Thymus (tissue), 11 donors: ENCODE measurements around the gene ADAT3. TPM values are rescaled to one million over a fixed set of nuclear protein-coding genes. Genes with fewer than 3 reads are reported as not detected.

ENCODE experiments used
- DNase-seq, 9 donors: peaks; one replicate each; pipeline ENCODE4 v3.0.0-alpha.2; 2013; ENCODE audit warnings: low spot score in 9 of 9, low read depth in 6 of 9, missing footprints in 1 of 9
- H3K27ac ChIP-seq, 2 donors: one replicate each; pipeline ENCODE4 v1.5.1; 2013; ENCODE audit warnings: control low read depth in 1 of 2, low read depth in 1 of 2, low read length in 1 of 2, mild to moderate bottlenecking in 1 of 2, moderate library complexity in 1 of 2
- H3K27me3 ChIP-seq, 2 donors: one replicate each; pipeline ENCODE4 v1.5.1; 2013; ENCODE audit warnings: low read length in 1 of 2; ENCODE audit not compliant: control insufficient read depth in 2 of 2, insufficient read depth in 1 of 2
- H3K36me3 ChIP-seq, 2 donors: one replicate each; pipeline ENCODE4 v1.5.1; 2013; ENCODE audit warnings: low read length in 1 of 2, mild to moderate bottlenecking in 1 of 2, moderate library complexity in 1 of 2; ENCODE audit not compliant: control insufficient read depth in 2 of 2, insufficient read depth in 2 of 2
- H3K4me1 ChIP-seq, 2 donors: one replicate each; pipeline ENCODE4 v1.5.1; 2013; ENCODE audit warnings: low read length in 2 of 2; ENCODE audit not compliant: control insufficient read depth in 2 of 2, insufficient read depth in 2 of 2
- H3K4me3 ChIP-seq, 2 donors: one replicate each; pipeline ENCODE4 v1.5.1; 2013; ENCODE audit warnings: low read length in 2 of 2, control low read depth in 1 of 2, mild to moderate bottlenecking in 1 of 2
- H3K9me3 ChIP-seq, 2 donors: one replicate each; pipeline ENCODE4 v1.5.1; 2013; ENCODE audit warnings: low read length in 1 of 2, mild to moderate bottlenecking in 1 of 2; ENCODE audit not compliant: control insufficient read depth in 2 of 2, insufficient read depth in 1 of 2
- WGBS: extraction: QIAGEN DNeasy Blood & Tissue Kit; methylation state at CpG from one replicate; pipeline ENCODE4 v1.1.7; 2013; 5-methylcytosine and 5-hydroxymethylcytosine counted together
- polyA plus RNA-seq: library from polyadenylated mRNA; stranded (reverse); fragments of 200-250 nt; gene quantifications from one replicate; pipeline ENCODE4 v1.2.3, GENCODE V29; 2013
- total RNA-seq: library from RNA; stranded (reverse); fragments of 120-200 nt; gene quantifications from one replicate; pipeline ENCODE4 v1.2.4, GENCODE V29; 2013
- donor health status: healthy.

The ADAT3 gene
- total and polyA plus RNA-seq, 2 donors = 2.0 to 4.5 TPM

GRCh38 chr19:1961000-1961883 lies 56.0 kb downstream of the ADAT3 start:
- Histone ChIP-seq H3K4me1 (peaks cover 2 to 24% of the 10 kb centered on the region in 2 donors), H3K27ac (no peak overlapping the region), H3K36me3 (peaks cover 19 to 26% of the 10 kb centered on the region in 2 donors), H3K4me3 (no peak overlapping the region), H3K27me3 (no peaks in the 10 kb centered on the region), H3K9me3 (peaks cover 0 to 5% of the 10 kb centered on the region in 2 donors)
- no peak for DNase-seq
- WGBS = 95% methylated on average over 42 of the region's 42 CpGs

GRCh38 chr19:1962674-1963073 lies 57.5 kb downstream of the ADAT3 start:
- no peak overlapping the region for H3K4me3 ChIP-seq
- H3K27me3 ChIP-seq = no peaks in the 10 kb centered on the region
- DNase-seq = no peak
- 97% methylated on average over 23 of the region's 23 CpGs for WGBS
- H3K4me1 ChIP-seq = peaks cover 14 to 22% of the 10 kb centered on the region in 2 donors
- H3K36me3 ChIP-seq = peaks cover 15% of the 10 kb centered on the region in 2 donors
- H3K9me3 ChIP-seq = peaks cover 0 to 5% of the 10 kb centered on the region in 2 donors
- no peak overlapping the region for H3K27ac ChIP-seq

Other genes starting within 250 kb of the ADAT3 start
- gene ONECUT3, start 151.9 kb upstream of the ADAT3 start, total RNA-seq = under 0.01 TPM
- 0.02 TPM for gene ONECUT3, start 151.9 kb upstream of the ADAT3 start, polyA plus RNA-seq
- 1.3 TPM for gene ATP8B3, start 93.1 kb upstream of the ADAT3 start, total RNA-seq
- gene ATP8B3, start 93.1 kb upstream of the ADAT3 start, polyA plus RNA-seq = 3.6 TPM
- gene REXO1, start 56.9 kb upstream of the ADAT3 start, total RNA-seq = 3.8 TPM
- gene REXO1, start 56.9 kb upstream of the ADAT3 start, polyA plus RNA-seq = 28.7 TPM
- 3.2 TPM for gene KLF16, start 41.8 kb upstream of the ADAT3 start, total RNA-seq
- gene KLF16, start 41.8 kb upstream of the ADAT3 start, polyA plus RNA-seq = 8.4 TPM
- gene ABHD17A, start 19.9 kb upstream of the ADAT3 start, total RNA-seq = 97.4 TPM
- 90.4 TPM for gene ABHD17A, start 19.9 kb upstream of the ADAT3 start, polyA plus RNA-seq
- 9.2 TPM for gene SCAMP4, start within 50 bp of the ADAT3 start, total RNA-seq
- 21.9 TPM for gene SCAMP4, start within 50 bp of the ADAT3 start, polyA plus RNA-seq
- gene CSNK1G2, start 35.8 kb downstream of the ADAT3 start, total RNA-seq = 52.0 TPM
- gene CSNK1G2, start 35.8 kb downstream of the ADAT3 start, polyA plus RNA-seq = 80.9 TPM
- gene BTBD2, start 110.3 kb downstream of the ADAT3 start, total RNA-seq = 18.0 TPM
- gene BTBD2, start 110.3 kb downstream of the ADAT3 start, polyA plus RNA-seq = 36.9 TPM
- gene MKNK2, start 145.8 kb downstream of the ADAT3 start, total RNA-seq = 59.4 TPM
- 97.9 TPM for gene MKNK2, start 145.8 kb downstream of the ADAT3 start, polyA plus RNA-seq
- 20.0 TPM for gene MOB3A, start 190.9 kb downstream of the ADAT3 start, total RNA-seq
- 29.7 TPM for gene MOB3A, start 190.9 kb downstream of the ADAT3 start, polyA plus RNA-seq
- gene IZUMO4, start 191.5 kb downstream of the ADAT3 start, total RNA-seq = 5.1 TPM
- 37.8 TPM for gene IZUMO4, start 191.5 kb downstream of the ADAT3 start, polyA plus RNA-seq
- gene AP3D1, start 246.2 kb downstream of the ADAT3 start, total RNA-seq = 32.5 TPM
- 80.1 TPM for gene AP3D1, start 246.2 kb downstream of the ADAT3 start, polyA plus RNA-seq